ENCODE data around the gene CXCL13. TPM values are rescaled to one million over a fixed set of nuclear protein-coding genes. Genes with fewer than 3 reads are reported as not detected.

CXCL13 gene
- not detected in 2 replicates for total RNA-seq

GRCh38 chr4:77605210-77605902, at the start of gene CXCL13:
Gene CXCL13, plus strand, starts transcription at chr4:77605820. Its CDS starts 46 bp downstream, at chr4:77605866.

Other genes starting within 250 kb of the CXCL13 start
- gene CNOT6L, start 213.5 kb downstream of the CXCL13 start, total RNA-seq: 10.8 and 11.2 TPM in 2 replicates

All from hair follicular keratinocyte (primary cell).